EL (cell line): ENCODE data around the gene ZNF579.

Experiments
- DNase-seq: peaks from one replicate; pipeline ENCODE4 v3.0.0-alpha.2; 2016

ZNF579 gene

GRCh38 chr19:55580628-55581144 is at the start of gene ZNF579:
ZNF579 (minus strand) TSS chr19:55580848; CDS start chr19:55579639, 1,209 bp downstream.
- DNase-seq = peak; percentile 89

DNA sequence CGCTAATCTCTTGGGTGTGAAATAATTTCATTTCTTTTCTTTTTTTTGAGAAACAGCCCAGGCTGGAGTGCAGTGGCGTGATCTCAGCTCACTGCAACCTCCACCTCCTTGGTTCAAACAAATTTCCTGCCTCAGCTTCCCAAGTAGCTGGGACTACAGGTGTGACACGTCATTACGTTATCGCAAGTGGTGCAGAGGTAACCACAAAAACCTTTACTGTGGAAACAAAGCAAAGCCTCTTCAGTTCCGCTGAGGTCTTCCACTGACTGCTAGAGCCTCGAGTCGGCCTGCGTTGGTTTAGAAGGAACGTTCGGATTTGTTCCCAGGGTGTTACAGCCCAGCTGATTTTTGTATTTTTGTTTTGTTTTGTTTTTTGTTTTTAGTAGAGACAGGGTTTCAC is 45.7 kb upstream of the ZNF579 start:
- no peak for DNase-seq

- no peak for DNase-seq
Measured at GRCh38 chr19:55625004-55625326, 44.3 kb upstream of the ZNF579 start.

- peak; percentile 91 for DNase-seq
Measured at GRCh38 chr19:55624109-55625003, 43.7 kb upstream of the ZNF579 start, which contains the start of gene ZNF784. ZNF784 (minus strand) TSS chr19:55624566; CDS start chr19:55624561, 5 bp downstream.

DNA sequence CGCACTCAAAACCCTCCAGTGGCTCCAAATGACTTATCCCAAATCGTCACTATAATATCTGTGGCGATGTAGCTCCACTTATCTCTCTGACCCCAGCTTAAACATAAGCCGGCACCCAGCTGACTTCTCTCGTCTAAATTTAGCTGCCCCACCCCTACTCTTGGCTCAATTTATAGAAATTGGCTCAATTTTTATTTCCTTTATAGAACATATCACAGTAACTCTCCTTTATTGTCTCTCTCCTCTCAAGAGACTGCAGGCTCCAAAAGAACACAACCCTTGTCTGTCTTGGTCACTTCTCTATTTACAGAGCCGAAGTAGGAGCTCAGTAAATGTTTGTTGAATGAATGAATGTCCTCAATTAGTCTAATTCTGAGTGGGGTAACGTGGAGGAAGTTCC is 42.9 kb upstream of the ZNF579 start:
- DNase-seq = no peak

DNA sequence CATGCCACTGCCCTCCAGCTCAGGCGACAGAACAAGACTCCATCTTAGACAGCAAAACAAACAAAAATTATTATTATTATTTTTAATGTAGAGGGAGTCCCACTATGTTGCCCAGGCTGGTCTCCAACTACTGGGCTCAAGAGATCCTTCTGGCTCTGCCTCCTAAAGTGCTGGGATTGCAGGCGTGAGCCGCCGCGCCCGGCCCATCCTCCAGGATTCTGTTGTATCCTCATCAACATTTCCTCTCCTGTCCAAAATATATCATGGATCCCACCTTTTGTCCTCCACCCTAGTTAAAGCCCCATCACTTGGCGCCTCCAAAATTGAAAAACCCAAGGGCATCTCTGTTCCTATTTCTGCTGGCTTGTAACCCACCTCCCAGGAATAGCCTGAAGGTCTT is 42.5 kb upstream of the ZNF579 start:
- DNase-seq = no peak

DNA sequence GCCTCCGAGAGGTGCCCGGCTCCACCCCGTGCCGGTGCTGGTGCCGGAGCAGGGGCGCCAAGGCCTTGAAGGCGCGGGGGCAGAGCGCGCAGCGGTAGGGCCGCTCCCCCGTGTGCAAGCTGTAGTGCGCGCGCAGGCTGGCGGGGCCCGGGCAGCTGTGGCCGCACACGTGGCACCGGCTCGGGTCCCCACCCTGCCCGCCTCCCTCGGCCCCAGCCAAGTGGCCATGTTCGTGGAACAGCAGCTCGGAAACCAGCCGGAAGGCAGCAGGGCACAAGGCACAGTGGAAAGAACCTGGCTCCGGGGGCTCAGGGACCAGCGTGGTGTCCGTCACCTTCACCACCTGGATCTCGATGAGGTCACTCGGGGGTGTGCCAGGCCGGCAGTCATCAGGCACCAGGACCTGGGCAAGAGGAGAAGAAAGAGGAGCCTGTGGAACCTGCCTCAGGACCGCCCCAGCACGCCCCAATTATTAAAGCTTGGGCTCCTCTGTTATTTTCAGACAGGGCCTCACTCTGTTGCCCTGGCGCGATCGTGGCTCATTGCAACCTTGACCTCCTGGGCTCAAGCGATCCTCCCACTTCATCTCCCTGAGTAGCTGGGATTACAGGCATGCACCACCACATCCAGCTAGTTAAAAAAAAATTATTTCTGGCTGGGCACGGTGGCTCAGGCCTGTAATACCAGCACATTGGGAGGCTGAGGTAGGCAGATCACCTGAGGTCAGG is 41.8 kb upstream of the ZNF579 start:
- DNase-seq = no peak

DNA sequence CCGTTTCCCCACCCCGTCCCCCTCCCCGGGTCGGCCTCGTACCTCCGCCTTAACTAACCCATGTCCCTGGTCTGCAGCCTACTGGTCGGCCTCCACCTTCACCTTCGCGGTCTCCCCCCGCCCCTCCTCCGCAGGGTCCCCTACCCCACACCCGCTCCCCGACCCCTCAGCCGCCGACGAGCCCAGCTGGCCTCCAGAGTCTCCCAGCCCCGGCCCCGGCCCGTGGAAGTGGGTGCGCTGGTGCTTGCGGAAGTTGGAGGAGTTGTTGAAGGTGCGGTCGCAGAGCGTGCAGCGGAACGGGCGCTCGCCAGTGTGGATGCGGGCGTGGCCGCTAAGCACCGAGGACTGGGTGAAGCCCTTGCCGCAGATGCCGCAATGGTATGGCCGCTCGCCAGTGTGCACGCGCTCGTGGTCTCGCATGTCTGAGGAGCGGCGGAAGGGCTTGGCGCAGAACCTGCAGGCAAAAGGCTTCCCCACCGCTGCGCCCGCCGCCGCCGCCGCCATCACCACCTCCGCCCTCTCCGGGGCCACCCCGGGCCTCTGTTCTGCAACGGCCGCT is 41.1 kb upstream of the ZNF579 start:
- no peak for DNase-seq

GRCh38 chr19:55621205-55621672 is 40.6 kb upstream of the ZNF579 start:
- DNase-seq = no peak

DNA sequence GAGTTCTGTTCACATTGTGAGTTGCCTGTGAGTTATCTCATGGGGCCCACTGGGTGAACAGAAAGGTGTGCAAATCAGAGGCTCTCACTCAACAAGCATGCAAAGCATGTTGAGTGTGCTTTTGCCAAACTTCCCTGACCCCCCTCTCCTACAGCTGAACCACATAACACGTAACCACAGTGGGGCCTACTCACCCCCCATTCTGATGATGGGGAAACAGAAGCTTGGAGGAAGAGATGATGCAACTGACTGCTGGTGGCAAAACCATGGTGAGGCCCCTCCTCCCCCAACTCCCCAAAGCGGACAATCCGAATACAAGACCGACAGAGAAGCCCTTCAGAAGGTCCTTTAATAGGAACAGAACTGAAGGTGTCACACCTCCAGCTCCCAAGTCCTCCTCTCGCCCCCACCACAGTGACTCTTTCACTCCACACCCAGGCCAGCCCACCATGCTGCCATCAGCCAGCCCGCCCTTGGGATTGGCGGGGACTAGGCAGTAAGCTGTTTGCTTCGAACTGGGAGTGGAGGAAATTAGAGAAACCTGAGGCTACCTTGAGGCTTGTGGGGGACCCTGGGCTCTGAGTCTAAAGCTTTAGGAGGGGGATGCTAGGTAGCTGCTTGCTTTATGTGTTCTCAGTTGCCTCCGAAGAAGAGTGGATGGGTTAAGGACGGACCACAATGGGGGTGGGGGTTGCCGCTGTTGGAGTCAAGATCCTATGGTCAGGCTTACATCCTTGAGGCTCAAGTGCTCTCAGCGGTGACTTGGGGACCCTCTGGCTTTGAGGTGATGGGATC is 40.0 kb upstream of the ZNF579 start:
- DNase-seq = no peak

DNA sequence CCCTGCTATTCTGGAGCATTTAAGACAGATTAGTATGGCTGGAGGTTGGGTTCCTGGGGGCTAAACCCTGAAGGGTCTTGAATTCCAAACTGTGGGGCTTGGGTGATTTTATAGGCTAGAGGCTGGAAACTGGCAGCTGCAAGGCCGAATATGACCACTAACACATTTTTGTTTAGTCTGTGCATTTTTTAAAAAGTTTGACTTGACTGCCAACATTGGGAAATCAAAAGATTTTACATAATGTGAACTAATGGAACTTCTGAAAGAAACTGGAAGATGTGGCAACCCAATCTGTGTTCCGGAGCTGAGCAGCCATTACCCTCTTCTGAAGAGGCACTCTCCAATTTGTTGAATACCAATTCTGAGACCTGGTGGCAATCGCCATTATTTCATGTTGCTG is 38.6 kb upstream of the ZNF579 start:
- DNase-seq = no peak

GRCh38 chr19:55618426-55618825 is 37.8 kb upstream of the ZNF579 start:
- DNase-seq = no peak

GRCh38 chr19:55617426-55617825 is 36.8 kb upstream of the ZNF579 start:
- no peak for DNase-seq

DNA sequence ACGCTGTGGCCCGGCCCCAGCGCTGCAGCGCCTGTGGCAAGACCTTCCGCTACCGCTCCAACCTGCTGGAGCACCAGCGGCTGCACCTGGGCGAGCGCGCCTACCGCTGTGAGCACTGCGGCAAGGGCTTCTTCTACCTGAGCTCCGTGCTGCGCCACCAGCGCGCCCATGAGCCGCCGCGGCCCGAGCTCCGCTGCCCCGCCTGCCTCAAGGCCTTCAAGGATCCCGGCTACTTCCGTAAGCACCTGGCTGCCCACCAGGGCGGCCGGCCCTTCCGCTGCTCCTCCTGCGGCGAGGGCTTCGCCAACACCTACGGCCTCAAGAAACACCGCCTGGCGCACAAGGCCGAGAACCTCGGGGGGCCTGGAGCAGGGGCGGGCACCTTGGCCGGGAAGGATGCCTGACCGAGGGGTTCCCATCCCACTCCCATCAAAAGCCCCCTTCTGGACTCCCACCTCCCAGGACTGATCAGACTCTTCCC is 35.8 kb upstream of the ZNF579 start:
- DNase-seq = no peak

GRCh38 chr19:55615543-55616394 is 35.1 kb upstream of the ZNF579 start:
- DNase-seq = no peak

DNA sequence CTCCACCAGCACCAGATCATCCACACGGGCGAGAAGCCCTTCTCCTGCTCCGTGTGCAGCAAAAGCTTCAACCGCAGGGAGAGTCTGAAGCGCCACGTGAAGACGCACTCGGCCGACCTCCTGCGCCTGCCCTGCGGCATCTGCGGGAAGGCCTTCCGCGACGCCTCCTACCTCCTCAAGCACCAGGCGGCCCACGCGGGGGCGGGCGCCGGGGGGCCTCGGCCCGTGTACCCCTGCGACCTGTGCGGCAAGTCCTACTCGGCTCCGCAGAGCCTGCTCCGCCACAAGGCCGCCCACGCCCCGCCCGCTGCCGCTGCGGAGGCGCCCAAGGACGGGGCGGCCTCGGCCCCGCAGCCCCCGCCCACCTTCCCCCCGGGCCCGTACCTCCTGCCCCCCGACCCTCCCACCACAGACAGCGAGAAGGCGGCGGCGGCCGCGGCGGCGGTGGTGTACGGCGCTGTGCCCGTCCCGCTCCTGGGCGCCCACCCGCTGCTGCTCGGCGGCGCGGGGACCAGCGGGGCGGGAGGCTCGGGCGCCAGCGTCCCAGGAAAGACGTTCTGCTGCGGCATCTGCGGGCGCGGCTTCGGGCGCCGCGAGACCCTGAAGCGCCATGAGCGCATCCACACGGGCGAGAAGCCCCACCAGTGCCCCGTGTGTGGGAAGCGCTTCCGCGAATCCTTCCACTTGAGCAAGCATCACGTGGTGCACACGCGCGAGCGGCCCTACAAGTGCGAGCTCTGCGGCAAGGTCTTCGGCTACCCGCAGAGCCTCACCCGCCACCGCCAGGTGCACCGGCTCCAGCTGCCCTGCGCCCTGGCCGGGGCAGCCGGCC is 34.3 kb upstream of the ZNF579 start:
- DNase-seq = no peak

DNA sequence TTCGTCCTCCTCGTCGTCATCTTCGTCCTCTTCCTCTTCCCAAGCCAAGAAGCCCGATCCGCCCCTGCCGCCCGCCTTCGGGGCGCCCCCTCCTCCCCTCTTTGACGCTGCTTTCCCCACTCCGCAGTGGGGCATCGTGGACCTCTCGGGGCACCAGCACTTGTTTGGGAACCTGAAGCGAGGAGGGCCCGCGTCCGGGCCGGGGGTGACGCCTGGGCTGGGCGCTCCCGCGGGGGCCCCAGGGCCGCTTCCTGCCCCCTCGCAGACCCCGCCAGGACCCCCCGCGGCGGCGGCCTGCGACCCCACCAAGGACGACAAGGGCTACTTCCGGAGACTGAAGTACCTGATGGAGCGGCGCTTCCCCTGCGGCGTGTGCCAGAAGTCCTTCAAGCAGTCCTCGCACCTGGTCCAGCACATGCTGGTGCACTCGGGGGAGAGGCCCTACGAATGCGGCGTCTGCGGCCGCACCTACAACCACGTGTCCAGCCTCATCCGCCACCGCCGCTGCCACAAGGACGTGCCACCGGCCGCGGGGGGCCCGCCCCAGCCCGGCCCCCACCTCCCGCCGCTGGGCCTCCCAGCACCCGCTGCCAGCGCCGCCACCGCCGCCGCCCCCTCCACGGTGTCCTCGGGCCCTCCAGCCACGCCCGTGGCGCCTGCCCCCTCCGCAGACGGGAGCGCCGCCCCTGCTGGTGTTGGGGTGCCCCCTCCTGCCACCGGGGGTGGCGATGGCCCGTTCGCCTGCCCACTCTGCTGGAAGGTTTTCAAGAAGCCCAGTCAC is 33.5 kb upstream of the ZNF579 start:
- DNase-seq = no peak

GRCh38 chr19:55613396-55613795 is 32.7 kb upstream of the ZNF579 start:
- DNase-seq = no peak

GRCh38 chr19:55611983-55612645 is 31.5 kb upstream of the ZNF579 start:
- no peak for DNase-seq
